Left kidney (tissue), 8 donors: Measurements from ENCODE around the gene DLG3. TPM values are rescaled to one million over a fixed set of nuclear protein-coding genes. Genes with fewer than 3 reads are reported as not detected.
"Not testable (repeated sequence)": the region's sequence is repeated elsewhere in the genome, so short reads cannot be mapped to it uniquely, and the experiment has no call there.

ENCODE experiments used
- DNase-seq: peaks from one replicate; pipeline ENCODE4 v3.0.0-alpha.2; 2013
- long read RNA-seq, 8 donors: transcript quantifications; one replicate each; lab custom pipeline, GENCODE V29; 2026
- polyA plus RNA-seq: library from polyadenylated mRNA; unstranded; fragments of 120-200 nt; gene quantifications from one replicate; pipeline ENCODE4 v1.2.1, GENCODE V29; 2013; ENCODE audit not compliant: insufficient read length

Gene DLG3
- 49.8 TPM for polyA plus RNA-seq
- long read RNA-seq, donor 1, full-length matches to known transcripts, result 6 of 32 reads
- long read RNA-seq, donor 1, partial matches to known transcripts, result 26 of 32 reads
- long read RNA-seq, donor 1, other reads (novel, unspliced or antisense), result 0 of 32 reads
- long read RNA-seq, donor 2, full-length matches to known transcripts, result 6 of 6 reads
- long read RNA-seq, donor 2, partial matches to known transcripts, result 0 of 6 reads
- long read RNA-seq, donor 2, other reads (novel, unspliced or antisense), result 0 of 6 reads
- long read RNA-seq, donor 3, full-length matches to known transcripts, result 1 of 1 reads
- long read RNA-seq, donor 3, partial matches to known transcripts, result 0 of 1 reads
- long read RNA-seq, donor 3, other reads (novel, unspliced or antisense), result 0 of 1 reads
- long read RNA-seq, donor 4, result 0 reads
- long read RNA-seq, donor 5, full-length matches to known transcripts, result 6 of 6 reads
- long read RNA-seq, donor 5, partial matches to known transcripts, result 0 of 6 reads
- long read RNA-seq, donor 5, other reads (novel, unspliced or antisense), result 0 of 6 reads
- long read RNA-seq, donor 6, full-length matches to known transcripts, result 1 of 1 reads
- long read RNA-seq, donor 6, partial matches to known transcripts, result 0 of 1 reads
- long read RNA-seq, donor 6, other reads (novel, unspliced or antisense), result 0 of 1 reads
- long read RNA-seq, donor 7, full-length matches to known transcripts, result 7 of 7 reads
- long read RNA-seq, donor 7, partial matches to known transcripts, result 0 of 7 reads
- long read RNA-seq, donor 7, other reads (novel, unspliced or antisense), result 0 of 7 reads
- long read RNA-seq, donor 8, full-length matches to known transcripts, result 1 of 1 reads
- long read RNA-seq, donor 8, partial matches to known transcripts, result 0 of 1 reads
- long read RNA-seq, donor 8, other reads (novel, unspliced or antisense), result 0 of 1 reads

- no peak for DNase-seq
Observed at GRCh38 chrX:70444326-70444945, at the start of gene DLG3. Gene DLG3, plus strand, starts transcription at chrX:70444835. Its CDS starts 367 bp downstream, at chrX:70445202.

DNA sequence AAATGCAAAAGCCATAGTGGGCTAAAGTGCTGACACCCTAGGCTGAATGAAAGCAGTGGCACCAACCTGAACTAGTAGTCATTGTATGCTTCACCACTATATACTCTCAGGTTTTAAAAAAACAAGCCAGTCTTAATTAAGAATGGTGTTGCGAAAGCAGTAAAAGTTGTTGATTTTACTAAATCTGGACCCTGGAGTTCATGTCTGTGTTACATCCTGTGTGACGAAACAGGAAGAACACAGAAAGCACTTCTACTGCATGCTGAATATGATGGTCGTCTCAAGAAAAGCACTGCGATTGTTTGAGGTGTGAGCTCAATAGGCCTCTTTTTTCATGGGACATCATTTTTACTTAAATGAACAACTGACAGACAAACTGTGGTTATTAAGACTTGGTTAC, 45.7 kb upstream of the DLG3 start:
- DNase-seq, result no peak

DNA sequence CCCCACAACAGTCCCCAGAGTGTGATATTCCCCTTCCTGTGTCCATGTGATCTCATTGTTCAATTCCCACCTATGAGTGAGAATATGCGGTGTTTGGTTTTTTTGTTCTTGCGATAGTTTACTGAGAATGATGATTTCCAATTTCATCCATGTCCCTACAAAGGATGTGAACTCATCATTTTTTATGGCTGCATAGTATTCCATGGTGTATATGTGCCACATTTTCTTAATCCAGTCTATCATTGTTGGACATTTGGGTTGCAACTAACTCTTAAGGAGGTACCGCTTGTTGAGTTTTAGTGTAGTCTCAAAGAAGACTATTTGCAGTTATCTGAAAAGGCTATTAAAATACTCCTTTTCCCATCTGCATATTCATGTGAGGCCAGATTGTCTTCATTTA, 44.5 kb upstream of the DLG3 start:
- not testable (repeated sequence) for DNase-seq

DNA sequence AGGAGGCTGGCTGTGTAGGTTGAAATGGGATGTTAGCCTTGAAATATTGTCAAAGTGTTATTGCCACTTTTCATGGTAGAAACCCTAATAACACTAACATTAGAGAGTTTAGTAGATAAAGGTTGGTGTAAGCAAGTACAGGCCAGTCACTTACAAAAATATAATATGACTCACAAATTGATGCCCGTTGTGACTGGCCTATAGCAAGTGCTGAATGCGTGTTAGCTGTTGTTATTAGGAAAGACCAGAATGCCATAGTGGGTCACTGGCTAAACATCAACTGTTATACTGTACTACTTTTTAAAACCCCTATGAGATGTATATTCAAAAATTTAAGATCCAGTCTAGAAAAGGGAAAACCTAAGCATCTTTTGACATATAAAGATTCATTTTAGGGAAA, 41.9 kb upstream of the DLG3 start:
- no peak for DNase-seq

DNA sequence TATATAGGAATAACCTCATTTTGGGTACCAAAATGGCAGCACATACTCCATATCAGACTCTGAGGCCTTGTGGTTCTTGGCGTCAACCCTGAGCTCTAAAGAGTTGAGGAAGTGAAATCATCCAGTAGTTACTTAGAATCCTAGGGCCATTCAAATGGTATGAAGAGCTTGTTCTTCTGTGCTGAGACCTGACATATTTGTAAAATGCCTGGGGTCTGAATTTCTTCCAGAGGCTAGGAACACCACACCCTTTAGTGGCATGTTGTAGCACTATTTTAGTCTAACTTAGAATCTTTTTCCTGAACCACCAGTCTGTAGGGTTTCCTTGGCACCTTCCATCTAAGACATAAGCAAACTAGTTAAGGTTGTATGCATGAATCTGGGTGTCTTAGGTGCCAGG, 39.6 kb upstream of the DLG3 start:
- no peak for DNase-seq

DNA sequence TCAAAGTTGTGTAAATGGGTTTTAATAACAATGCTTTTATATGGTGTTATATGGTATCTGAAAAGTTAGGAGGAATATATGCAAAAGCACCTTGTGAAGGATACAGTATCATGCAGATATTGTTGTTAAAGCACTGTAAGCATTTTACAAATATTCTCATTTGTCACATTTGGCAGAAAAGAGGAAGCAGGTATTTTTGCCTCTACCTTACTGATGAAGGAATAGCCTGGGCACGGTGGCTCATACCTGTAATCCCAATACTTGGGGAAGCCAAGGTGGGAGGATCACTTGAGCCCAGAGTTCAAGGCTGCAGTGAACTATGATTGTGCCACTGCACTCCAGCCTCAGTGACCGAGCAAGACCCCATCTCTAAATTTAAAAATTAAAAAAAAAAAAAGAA, 33.7 kb upstream of the DLG3 start:
- DNase-seq, result no peak

DNA sequence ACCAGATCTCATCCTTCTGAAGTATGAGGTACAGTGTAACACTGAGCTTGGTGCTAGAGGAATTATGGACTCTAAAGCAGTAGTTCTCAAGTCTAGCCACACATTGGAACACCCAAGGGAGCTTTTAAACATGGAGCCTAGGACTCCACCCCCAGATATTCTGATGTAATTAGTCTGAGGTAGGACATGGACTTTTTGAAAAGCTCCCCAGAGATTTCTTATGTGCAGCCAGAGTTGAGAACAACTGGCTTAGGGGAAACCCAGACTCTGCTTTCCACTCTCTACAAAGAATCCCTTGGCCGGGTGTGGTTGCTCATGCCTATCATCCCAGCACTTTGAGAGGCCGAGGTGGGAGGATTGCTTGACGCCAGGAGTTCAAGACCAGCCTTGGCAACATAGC, 33.2 kb upstream of the DLG3 start:
- no peak for DNase-seq

- no peak for DNase-seq
Observed at GRCh38 chrX:70421618-70422017, 23.0 kb upstream of the DLG3 start.

DNA sequence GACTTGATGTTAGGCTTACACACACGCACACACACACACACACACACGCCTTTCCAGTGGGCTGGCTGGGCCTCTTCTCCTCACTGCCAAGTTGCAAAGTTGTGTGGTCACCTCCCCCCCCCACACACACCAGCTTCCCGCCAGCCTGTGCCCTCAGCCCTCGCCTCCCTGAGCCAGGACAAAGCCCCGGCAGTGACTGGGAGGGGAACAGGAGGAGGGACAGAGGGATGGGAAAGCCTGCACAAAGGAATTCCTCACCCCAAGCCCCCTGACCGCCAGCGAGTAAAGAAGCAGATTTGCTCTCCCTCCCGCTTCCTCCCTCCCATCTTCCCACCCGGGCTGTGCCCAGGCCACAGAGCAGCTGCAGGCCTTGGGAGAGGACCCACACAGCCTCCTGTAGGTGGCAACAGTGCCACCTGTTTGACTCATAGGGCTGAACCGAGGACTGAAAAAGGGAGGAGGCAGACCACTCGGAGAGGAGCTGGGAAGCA, 21.7 kb upstream of the DLG3 start, which contains the start of gene GDPD2:
Gene GDPD2 (plus strand): TSS at position 464 of the 491 bp plus-strand sequence. CDS start 1,671 bp downstream, outside the sequence.
- DNase-seq, result peak; percentile 59

DNA sequence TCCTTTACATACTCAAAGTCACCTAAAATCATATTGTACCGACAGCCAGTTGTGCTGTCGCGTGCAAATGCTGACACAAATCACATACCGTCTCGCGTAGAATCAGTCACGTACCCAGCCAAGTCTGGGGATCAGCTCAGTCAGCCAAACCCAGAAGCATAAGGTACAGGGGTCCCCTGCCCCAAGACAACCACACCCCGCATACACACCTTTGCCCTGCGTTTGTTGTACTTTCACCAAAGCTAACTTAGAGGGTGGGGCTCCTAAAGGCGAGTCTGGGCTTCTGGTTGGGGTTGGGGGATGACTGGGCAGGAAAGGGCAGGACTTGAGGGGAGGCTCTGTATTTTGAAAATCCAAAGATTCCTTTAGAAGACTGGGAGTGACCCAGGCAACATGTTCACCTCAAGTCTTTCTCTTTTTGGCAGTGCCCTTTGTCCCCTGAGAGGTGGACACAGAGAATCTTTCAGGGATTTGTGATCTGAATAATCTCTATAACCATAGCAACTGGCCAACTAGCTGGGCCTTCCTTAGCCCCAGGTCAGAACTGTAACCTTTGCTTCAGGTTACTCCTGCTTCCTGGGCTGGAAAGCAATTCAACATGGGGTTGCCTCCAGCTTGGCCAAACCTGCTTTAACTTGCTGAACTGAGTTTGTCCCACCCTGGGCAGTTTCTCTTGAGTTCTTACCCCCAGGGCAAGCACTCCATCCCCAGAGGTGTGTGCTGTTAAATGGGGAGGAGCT, 20.5 kb upstream of the DLG3 start:
- no peak for DNase-seq

DNA sequence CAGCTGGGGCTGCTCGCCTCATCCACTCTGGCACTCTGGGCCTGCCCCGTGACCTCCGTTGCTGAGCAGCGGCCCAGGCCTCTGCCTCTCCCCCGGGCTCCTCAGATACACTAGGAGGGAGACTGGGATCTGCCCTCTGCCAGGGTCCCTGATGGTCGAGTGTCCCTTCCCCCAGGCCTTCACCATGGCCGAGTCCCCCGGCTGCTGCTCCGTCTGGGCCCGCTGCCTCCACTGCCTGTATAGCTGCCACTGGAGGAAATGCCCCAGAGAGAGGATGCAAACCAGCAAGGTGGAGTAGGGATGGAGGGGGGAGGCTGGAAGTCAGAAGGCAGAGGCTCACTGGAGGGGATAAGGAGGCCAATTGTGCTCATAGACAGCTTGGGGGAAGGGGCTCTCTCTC, 19.8 kb upstream of the DLG3 start:
- DNase-seq, result no peak

- DNase-seq, result no peak
Observed at GRCh38 chrX:70426286-70427278, 18.1 kb upstream of the DLG3 start.

DNA sequence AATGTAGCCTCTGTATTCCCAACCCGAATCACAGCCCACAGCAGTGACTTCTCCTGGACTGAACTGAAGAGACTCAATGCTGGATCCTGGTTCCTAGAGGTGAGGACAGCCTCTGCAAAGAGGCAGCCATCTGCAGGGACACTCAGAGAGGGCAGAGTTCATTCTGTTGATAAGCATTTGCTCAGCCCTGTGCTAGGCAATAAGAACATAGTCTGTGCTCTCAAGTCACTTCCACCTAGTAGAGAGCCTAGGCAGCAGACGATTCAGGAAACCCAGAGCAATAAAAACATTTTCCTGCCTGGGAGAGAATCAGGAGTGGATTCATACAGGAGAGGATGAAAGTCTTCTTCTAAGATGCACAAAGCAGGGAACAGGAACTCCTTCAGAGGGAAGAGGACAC, 17.3 kb upstream of the DLG3 start:
- no peak for DNase-seq

DNA sequence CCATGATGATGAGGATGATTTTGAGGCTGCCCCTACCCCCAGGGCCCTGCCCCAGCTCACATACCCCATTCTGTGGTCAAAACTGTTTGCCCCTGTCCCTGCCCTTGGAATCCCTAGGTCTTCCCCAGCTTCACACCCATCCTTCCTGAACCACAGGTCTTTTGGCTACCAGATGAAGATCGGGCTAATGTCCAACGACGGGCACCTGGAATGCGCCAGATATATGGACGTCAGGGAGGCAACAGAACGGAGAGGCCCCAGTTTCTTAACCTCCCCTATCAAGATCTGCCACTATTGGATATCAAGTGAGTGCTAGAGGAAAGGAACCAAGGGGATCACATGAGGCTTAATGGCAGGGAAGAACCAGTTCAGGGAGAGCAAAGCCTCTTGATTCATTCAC, 14.9 kb upstream of the DLG3 start:
- DNase-seq, result no peak

GRCh38 chrX:70432936-70433847, 11.4 kb upstream of the DLG3 start:
- no peak for DNase-seq

- DNase-seq, result no peak
Observed at GRCh38 chrX:70433848-70434351, 10.7 kb upstream of the DLG3 start.

DNA sequence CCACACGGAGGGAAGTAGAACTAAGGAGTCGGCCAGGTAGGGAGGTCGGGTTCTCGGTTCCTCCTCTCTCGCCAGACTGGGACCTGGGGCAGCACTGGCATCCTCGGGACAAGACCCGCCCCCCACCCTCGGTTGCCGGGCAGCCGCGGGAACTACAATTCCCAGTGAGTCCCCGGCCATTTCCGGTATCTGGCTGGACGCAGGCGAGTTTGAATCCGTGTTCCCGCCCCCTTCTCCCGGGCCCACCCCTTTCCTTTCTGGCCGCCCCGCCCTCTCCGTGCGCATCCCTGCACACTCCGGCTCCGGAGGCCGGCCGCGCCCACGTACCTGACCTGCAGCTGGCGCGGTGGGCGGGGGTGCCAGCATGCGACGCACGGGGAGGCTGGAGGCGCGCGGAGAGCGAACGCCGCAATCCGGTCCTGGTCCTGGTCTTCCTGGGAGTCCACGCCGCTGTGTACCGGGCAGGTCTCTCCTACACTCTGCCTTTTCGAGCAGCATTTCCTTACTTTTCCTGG, 10.2 kb upstream of the DLG3 start:
- peak; percentile 76 for DNase-seq

DNA sequence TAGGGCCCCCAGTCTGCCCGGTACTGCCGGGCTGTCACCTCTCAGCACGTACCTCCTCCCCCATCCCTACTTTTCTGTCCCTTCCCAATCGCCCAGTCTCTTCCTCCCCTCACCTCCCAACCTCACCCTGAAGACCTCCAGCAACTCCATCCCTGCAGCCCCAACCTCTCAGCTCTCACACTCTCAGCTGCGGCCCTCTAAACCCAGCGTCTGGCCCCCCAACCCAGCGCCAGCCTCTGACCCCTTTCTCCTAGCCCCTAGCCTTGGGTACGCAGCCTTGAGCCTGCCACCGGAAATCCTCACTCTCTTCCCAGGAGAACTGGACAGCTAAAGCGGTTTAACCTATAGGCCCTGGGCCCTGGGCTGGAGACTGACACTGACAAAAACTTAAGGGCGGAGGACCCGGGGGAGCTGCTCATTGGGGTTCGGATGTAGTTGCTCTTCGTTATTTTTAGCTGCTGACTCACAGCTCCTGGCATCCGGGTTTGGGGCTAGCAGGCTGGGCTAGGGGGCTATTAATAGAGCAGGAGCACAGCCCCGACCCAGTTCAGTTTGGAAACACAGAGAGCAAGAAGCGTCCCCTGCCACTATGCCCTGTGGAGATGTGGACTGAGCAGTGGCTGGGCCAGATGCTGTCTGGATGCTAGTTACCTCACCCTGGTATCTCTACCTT, 9.6 kb upstream of the DLG3 start:
- no peak for DNase-seq
